ENCODE data around the gene FIGN.

Gene FIGN

DNA sequence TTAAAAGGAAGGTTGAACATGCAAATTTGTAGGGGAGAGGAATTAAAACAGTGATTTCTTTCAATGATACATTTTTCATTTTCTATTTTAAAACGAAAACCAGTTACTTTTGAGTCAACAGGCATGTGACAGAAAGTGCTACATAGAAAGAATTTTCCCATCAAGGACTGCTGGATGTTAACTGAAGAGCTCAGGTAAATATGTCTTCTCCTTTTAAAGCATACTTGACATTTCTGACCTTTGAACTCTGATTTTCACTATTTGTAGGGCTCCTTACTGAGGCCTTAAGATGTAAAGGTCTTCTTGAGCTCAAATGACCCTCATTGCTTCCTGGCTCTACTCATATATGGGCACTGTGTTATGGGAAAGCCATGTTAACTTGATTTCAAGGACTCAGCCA lies 32.4 kb downstream of the FIGN start:
- no peak for DNase-seq

DNA sequence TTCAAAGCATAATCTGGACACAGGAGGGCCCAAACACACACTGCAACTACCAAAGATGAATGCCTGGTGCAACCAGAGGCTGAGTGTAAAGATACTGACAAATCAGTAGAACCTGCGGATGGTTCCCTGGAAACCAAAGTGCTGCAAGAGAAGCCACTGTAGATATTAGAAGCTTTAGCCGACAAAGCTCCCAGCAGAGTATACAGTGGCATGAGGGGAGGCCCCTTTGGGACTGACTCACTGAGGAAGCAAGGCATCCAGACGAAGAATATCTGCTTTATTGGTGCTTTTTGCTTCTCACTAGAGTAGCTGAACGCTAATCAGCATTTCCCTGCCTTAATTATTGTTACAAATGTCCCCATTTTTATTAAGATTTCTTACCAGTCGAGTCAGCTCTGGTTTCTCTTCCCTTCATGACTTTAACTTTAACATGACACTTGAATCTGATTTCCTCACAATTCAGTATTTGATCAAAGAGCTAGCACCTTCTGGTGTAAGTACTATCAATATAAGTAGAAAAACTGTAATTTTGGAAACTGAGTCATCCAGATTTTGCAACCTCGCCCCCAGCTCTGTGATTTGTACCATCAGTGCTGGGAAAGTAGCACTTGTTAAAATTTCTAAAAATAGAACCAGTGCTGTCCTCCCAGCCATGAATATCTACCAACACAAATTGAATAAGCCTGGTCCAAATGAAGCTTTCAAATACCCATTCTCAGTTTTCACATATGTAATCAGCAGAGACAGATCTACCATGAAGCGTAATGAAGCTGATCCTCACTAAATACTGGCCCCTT lies 34.2 kb downstream of the FIGN start:
- DNase-seq = no peak

DNA sequence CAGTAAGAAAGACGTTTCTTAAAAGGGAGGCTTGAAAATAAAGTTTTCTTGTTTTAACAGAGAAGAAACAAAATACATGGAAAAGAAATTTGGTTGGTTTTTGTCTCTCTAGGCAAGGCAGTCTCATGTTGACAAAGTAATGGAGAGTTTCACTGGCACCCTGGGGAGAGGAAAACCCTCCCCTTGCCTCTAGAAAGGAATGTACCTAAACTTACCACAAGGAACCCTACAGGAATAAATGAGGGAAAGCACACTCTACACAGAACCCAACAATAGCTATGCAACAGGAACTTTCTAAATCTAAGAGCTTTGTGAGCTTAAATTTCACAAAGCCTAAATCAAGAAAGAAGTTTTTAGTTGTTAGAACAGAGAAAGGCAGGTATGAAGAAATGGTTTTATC lies 37.0 kb downstream of the FIGN start:
- no peak for DNase-seq

DNA sequence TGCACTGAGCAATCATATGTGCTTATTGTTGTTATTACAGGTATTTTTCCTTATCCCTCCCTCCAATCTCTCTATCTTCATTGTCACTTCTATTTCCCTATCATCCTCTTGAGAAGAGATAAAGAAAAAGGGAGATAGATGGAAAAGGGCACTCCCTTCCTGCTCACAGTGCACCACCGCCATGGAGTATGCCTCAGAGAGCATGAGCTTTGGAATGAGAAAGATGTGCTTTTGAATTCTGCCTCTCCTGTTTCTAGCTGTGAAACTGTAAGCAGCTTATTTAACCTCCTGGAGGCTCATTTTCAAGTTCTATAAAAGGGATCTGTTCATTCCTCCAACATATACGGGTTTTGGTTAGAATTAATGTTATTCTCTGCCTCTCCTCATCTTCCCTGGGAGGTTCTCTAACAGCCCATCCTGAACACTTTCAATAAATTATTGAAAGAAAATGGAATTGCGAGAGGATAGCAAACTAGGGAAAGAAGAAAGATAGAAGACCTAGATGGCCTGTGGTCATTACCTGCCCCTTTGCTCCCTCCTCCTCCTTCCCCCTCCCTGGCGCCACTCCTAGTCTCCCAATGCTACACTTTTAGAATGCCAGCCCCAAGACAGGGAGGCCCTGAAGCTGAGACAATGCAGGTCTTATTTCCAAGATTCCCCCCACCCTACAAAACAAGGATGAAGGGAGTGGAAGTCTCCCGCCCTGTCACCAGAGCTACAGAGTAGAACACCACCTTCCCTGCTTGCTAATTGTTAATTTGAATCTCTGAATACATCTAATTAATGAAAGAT lies 37.8 kb downstream of the FIGN start:
- no peak for DNase-seq

DNA sequence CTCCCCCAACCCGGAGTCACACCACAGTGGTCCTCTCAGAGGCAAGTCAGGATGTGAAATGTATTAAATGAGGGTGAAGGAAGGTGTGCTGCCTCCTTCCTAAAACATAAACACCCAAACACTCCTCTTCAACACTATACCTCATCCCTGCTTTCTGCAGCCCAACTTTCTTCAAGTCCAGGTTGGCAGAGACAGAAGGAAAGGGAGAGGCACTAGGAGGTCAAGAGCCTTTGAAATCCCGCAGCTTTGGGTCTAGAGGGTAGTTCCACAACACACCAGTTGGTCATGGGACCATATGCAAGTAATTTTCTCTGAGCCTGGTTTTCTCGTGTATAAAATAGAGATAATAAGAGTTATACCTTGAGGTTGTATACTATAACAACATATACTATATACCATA lies 38.4 kb downstream of the FIGN start:
- DNase-seq = no peak

DNA sequence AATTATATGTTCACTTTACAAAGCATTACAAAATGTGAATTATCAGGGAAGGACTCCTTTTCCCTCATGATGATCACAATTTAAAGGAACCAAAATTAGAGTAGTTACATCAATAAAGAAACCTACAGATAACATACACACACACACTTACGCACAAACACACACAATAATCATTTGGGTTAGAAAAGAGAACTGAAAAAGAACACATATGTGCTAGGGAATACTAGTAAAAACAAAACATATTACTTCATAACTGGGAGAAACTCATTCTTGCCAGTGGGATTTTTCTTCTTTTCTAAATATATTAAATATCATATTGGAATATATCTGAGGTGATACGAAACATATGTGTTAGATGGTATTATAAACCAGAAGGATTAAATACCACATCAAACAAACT lies 42.3 kb downstream of the FIGN start:
- no peak for DNase-seq

DNA sequence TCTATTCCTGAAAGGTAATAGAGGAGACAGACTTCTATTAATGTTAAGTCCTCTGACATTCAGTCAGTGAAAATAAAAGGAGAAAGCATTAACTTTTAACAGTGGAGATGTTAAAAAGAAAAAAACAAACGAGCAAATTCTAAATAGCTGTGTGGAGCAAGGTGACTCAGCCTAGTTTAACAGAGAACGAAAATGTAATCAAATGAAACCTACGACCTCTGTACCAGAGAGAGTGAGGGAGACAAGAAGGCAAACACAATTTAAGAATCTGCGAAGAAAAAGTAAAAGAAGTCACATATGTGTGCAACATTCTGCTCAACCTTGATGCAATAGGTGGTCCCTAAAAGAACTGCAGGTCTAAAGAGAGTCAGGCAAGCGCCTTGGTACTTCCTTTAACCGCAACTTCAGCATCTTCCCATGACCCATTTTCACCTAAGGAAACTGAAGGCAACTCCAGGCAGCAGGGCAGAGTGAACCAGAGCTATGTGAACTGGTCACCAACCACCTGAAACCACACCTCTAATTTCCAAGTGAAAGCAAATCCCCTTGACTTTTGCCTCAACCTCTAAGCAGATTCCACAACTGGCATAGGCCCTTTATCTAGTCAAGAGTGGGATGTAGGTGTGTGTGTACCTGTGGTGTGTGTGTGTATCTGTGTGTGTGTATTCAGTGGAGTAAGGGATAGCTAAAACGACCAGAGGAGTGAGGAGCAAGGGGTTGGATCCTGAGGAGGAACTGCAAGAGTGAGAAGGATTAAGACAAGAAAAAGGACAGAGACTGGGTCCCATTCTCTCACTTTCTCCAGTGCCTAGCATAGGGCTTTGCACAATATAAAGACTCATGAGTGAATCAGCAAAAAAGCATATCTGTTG lies 43.0 kb downstream of the FIGN start:
- no peak for DNase-seq

DNA sequence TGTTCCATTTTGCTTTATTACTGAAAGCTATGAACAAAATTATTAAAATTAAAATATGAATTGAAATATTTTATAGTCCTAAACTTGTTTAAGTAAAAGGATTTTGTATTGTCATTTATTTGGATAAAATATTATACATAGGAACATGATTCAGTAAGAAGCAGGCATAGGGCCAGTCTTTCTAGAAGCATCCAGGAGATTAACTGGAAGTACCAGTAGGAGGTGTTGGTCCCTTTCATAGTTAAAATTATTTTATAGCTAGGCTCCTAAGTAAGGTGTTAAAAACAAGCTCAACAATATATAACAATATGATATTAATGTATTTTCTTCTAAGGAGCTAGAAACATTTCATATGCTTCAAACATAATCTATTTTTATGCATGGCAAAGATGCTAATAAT lies 43.7 kb downstream of the FIGN start:
- no peak for DNase-seq

DNA sequence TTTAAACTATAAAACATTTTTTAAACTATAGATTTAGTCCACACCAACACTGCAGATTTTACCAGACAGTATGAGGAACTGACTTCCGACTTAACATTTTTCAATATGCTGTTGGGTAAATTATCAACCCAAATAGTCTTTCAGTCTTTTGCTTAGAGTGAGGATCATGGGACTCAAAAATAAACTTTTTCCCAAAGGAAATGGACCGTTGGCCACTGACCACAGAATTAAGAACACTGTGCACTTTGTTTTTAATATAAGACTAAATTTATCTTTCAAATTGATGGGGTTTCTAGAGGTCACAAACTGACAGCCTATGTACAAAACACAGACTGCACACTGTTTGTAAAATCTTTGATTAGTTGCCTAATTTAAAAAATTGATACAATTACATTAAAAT lies 44.9 kb downstream of the FIGN start:
- DNase-seq = no peak

DNA sequence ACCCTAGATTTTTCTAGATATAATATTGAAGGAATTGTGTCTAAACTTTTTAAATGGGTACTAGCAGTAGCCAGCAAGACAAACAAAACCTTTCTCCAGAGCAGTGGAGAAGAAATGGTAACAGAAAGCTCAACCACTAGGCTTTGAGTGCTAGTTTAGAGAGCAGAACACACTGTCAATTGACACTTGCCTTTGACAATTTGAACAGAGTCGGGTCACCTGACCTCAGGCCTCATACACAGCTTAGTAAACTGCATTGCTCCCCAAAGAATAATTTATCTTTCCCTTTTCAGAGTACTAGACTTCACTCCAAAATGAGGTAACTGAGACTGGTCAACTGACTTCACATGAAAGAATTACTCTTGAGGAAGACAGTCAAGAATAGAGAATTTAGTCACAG lies 48.6 kb downstream of the FIGN start:
- no peak for DNase-seq

DNA sequence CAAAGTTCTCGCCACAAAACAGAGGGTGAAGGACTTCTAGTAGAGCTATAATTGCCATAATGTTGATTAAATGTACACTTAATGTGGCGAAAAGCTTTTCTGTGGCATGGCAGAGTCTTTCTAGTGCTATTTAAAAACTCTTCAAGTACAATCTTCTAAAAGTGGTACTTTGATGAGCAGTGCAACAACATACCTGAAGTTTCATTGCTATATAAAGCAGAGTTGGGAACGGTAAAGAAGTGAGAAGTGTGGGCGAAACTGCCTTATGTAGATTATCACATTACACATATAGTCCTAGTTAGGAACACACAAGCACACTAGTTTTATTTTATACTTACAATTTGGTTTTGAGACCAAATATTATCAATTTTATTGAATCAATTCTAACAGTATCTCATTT lies 49.5 kb downstream of the FIGN start:
- no peak for DNase-seq

DNA sequence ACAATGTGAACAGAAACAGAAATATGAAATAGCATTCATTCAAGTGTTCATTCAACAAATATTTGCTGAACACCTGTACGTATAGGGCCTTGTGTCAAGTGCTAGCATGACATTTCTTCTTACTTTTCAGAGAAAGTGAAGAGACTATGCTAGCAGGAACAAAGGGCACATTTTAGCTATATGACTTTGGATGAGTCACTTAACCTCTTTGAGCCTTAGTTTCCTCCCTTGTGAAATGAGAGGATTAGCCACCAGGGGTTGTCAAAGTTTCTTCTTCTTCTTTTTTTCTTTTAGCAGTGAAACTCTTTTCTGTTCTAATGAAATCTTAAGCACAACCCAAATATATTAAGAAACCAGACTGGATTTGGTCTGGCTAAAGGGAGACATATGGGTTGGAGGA lies 53.1 kb downstream of the FIGN start:
- no peak for DNase-seq

DNA sequence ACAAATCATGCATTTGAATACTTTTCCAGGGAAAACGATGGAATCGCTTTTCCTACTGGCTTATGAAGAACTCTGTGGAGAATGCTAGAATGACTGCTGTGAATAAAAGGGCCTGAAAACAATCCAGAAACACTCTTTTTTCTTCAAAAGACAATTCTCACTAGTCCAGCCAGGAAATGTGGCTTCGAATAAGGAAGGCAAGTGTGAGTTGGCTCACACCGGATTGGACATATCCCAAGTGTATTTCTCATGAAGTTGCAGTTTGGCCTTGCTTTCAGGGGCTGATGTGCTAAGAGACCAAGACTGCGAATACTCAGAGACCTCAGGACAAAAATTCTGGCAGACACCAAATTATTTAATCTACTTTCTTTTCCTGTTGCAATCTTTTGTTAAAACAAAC lies 54.1 kb downstream of the FIGN start:
- no peak for DNase-seq

DNA sequence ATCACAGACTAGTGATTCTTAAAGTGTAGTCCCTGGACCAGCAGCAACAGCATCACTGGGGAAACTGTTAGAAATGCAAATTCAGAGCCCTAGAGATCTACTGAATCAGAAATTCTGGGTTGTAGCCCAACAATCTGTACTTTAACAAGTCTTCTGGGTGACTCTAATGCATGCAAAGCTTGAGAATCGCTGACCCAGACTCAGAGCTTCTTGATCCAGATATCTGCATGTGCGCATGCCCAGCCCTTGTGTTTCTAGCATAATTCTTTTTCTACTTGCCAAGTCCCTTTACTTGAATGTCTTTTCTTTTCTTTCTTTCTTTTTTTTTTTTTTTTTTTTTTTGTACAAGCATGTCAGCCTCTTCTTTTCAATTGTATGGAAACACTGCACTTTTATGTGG lies 60.4 kb downstream of the FIGN start:
- no peak for DNase-seq

DNA sequence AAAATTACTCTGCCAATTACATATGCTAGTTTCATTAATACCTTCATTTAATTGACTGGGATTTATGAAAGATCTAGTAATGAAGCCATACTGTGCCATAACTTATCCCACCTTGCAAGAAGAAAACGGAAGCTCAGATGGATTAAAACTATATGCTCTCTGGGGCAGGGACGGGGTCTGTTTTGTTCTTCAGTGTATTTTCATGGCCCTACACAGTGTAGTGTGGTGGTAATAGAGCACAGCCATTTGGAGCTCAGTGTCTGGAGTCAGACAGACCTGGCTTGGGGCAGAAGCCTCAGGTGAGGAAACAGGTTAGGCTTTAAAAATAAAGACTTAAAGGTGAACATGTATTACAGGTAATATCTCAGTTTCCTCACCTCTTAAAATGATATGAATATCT lies 62.3 kb downstream of the FIGN start:
- no peak for DNase-seq

DNA sequence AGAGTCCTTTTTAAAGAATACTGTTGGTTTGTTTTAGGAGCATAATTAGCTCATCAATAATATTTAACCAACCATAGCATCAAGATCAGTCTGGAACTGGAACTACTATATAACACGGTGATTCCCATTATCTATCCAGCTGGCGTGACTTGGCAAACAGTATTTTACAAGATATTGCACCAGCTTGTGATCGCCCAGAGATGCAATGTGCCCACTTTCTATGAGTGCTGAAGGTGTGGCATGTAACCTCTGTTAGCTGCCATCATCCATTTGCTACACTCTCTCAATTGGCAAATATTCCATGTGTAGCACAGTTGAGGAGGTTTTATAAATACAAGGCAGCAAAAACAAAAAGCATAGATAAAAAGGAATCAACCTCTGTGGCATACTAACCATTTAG lies 64.9 kb downstream of the FIGN start:
- no peak for DNase-seq

DNA sequence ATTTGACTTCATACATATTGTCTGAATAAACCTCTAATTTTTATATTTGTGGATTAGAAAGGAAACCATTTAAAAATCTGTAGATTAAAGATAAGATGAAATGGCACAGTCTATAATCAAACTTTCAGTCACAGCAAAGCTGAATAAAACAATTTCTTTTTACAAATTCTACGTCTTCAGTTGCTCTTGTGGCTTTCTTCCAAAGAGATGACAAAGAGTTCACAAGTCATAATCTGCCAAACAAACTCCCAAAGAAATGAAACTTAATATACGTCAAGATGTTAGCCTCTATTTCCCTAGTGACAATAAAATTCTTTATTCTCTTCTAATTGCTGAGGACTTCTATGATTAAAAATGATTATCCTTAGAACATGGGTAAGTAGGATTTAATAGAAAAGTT lies 66.3 kb downstream of the FIGN start:
- DNase-seq = no peak

DNA sequence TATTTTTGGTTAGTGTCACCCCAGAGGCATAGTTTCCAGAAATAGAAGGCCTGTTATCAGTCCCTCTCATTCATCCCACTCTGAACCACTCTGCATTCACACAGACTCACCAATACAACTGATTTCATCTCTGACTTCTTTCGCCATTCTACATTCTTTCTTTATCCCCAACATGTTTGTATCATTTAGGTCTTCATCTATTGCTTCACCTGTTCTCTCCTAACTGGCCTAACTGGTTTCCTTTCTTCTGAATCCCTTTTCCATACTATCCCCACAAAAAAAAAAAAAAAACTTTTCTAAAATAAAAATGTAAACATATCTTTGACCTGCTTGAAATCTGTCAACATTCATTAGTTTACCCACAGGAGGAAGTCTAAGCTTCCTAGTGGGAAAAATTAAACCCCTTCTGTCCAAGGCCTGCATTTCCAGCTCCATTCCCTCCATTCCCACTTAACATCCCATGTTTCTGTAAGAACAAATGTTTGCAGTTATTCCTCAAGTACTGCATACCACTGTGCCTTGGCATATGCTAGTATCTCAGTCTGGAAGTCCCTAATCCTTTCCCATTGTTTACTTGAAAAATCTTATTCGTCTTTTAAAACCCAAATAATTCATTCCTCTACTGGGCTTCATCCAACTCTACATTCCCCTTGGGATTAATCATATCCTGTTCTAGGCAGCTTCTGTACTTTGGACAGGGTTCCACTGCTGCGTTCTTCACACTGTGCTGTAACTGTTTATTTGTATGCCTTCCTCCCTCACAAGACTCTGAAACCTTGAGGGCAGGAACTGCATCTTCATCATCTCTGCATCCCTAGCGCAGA lies 68.5 kb downstream of the FIGN start:
- no peak for DNase-seq

DNA sequence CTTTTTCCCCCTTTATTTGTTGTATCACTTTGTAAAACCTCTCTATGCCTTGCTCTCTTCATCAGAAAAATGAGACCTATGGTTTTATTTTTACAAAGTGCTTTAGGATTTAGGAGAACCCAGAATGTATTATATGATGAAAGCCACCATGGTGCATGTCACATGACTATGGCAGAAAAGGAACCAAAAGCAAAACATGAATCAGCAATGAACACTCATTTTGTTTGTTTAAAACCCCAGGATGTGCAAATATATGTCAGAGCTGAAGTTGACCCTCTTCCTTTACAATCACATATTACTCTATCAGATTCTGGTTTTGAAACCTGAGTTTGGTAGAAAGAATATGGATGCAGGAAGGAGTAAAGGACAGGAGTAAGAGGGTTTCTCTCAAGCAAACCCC lies 70.0 kb downstream of the FIGN start:
- no peak for DNase-seq

DNA sequence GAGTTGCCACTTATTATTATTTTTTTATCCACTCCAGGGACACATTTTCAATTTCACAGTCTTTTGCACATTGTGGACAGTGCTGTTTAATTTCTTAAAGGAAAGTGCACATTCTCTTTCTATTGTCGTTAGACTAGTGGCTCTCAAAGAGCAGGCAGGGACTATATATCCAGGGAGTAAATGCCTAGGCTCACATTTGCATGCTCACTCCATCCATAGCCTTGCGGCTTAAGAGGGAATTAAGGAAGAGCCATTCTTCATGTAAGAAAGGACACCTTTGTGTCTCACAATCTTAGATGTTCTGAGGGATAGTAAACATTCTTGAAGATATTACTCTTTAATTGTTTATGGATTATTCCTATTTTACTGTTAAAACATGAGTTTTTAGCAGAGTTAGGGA lies 70.8 kb downstream of the FIGN start:
- DNase-seq = no peak

DNA sequence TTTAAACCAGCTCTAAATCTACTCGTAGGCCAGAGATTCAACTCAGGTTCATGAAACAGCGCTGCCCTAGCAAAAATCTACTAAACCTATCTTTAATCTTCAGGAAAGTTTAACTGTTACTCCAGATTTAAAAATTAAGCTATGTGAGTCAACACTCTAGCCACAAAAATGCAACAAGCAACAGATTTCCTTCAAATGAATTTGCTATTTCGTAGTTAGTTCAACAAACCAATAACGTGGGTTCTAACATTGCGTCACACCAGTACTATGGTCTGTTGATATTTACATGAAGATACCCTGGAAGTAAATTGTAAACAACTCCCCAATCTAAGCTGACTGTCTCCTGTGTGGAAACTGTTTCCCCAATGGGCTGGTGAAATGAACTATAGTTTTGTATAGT lies 71.2 kb downstream of the FIGN start:
- no peak for DNase-seq

DNA sequence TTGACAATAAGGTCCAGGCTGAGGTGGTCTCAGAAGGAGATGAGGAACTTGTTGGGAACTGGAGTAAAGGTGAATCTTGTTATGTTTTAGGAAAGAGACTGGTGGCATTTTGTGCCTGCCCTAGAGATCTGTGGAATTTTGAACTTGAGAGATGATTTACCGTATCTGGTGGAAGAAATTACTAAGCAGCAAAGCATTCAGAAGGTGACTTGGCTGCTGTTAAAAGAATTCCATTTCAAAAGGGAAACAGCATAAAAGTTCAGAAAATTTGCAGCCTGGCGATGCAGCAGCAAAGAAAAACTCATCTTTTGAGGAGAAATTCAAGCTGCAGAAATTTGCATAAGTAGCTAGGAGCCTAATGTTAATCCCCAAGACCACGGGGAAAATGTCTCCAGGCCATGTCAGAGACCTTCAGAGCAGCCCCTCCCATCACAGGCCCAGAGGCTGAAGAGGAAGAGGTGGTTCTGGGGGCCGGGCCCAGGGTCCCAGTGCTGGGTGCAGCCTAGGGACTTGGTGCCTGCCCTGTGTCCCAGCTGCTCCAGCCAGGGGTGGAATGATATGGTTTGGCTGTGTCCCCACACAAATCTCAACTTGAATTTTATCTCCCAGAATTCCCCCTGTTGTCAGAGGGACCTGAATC lies 73.5 kb downstream of the FIGN start:
- DNase-seq = no peak

All from activated naive CD4-positive, alpha-beta T cell (primary cell).